ENCODE data around the gene RAB3A. TPM values are rescaled to one million over a fixed set of nuclear protein-coding genes. Genes with fewer than 3 reads are reported as not detected.

Gene RAB3A
- 1.2 and 2.7 TPM in 2 replicates for total RNA-seq (2014; rRNA removed; shearing (Covaris generic))

DNA sequence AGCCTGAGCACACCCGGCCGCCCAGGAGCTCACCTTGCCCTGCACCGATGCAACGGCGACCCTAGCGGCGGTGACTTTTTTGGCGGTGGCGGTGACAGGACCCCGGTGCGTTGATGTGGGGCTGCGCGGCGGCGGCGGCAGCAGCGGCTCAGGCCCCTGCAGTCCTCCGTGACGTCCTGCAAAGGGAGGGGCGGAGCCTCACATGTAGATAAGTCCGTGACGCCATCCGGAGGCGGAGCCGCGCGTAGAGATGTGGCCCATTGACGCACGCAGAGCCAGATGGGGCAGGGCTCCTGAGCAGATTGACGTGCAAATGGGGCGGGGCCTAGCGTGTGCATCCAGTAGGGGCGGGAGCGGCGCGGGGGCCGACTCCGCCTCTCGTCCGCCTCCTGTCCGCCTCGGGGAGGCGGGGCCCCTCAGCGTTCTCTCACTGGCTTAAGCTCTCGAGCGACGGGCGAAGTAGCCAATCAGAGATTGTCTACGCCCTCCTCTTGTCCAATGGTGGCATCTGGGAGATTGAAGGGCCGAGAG lies at the start of gene RAB3A:
Gene RAB3A (minus strand): TSS at position 180 of the 531 bp plus-strand sequence. CDS start 1,302 bp downstream, outside the sequence.
- DNase-seq (ENCODE audit: low spot score): peak; percentile 98

DNA sequence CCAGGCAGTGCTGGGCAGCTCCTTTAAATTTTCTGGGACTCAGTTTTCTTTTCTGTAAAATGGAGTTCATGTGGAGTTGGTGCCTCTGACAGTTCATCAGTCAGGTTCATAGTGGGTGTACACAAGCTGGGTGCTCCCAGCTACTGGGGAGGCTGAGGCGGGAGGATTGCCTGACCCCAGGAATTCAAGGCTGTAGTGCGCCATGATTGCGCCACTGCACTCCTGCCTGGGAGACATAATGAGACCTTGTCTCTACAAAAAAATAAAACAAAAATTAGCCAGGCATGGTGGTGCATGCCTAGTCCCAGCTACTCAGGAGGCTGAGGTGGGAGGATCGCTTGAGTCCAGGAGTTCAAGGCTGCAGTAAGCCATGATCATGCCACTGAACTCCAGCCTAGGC lies 49.3 kb upstream of the RAB3A start:
- no peak for DNase-seq (ENCODE audit: low spot score)

- DNase-seq (ENCODE audit: low spot score): no peak
These were observed 48.5 kb upstream of the RAB3A start for GRCh38 chr19:18252370-18252717.

DNA sequence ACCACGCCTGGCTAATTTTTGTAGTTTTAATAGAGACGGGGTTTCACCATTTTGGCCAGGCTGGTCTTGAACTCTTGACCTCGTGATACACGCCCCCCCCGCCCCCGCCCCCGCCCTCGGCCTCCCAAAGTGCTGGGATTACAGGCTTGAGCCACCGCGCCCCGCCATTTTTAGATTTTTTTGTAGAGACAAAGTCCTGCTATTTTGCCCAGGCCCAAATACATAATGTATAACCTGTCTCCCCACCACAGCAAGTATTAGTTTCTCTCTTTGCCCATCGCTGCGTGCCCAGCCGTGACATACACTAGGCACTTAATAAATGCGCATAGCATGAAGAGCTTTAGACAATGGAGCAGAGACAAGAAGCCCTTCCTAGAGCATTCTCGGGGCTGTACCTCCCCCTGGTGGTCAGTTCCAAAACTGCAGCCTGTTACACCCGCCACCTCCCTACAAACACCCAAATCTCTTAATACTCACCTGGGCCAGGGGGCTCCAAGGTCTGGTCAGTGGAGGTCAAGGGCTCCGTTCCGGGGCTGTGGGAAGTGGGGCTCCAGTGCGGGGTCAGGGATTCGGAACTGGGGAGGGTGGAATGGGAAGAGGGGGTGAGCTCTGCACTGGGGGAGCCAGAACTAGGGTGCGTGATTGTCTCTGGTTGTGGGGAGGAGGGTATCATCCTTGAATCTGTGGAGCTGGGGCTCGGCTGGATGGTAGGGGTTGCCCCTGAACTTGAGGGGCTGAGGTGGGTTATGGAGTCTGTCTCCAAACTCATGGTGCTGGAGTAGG lies 47.9 kb upstream of the RAB3A start:
- DNase-seq (ENCODE audit: low spot score): peak; percentile 86

DNA sequence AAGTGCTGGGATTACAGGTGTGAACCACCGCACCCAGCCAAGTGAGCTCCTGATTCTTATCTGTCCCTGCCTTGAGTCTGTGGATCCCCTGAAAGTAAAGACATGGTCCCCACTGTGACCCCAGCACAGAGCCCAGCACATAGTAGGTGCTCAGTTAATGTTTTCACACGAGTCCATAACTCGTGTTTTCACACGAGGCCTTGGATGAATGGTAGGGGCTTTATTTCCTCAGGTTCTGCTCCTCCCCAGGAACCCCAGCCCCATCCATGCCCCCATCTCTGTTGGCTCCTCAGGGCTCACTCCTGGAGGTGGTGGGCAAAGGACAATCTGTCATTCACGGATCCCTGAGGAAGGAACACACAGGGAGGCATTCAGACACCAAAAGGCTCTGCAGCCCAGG lies 46.0 kb upstream of the RAB3A start:
- DNase-seq (ENCODE audit: low spot score): no peak

GRCh38 chr19:18245297-18245696 lies 41.5 kb upstream of the RAB3A start:
- no peak for DNase-seq (ENCODE audit: low spot score)

DNA sequence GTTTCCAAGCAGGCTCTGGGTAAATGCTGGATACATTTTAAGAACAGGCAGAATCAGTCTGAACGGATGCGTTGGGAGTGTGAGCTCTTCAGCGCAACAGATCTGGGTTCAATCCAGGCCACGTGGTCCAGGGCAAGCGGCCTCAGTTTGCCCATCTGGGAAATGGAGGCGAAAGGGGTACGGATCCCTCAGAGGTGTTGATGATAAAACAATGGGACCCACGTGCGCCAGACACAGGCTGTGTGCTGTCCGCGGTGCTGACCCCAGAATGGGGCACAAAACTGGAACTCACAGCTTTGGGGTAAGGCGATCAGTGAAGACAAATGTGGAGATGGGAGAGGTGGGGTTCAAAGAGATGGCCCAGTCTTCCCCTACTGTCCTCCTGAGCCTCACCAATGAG lies 35.5 kb upstream of the RAB3A start:
- no peak for DNase-seq (ENCODE audit: low spot score)

GRCh38 chr19:18234194-18234593 lies 30.4 kb upstream of the RAB3A start:
- no peak for DNase-seq (ENCODE audit: low spot score)

- DNase-seq (ENCODE audit: low spot score): no peak
These were observed 29.5 kb upstream of the RAB3A start for GRCh38 chr19:18233224-18233825.

- no peak for DNase-seq (ENCODE audit: low spot score)
These were observed 28.8 kb upstream of the RAB3A start for GRCh38 chr19:18232540-18233223.

DNA sequence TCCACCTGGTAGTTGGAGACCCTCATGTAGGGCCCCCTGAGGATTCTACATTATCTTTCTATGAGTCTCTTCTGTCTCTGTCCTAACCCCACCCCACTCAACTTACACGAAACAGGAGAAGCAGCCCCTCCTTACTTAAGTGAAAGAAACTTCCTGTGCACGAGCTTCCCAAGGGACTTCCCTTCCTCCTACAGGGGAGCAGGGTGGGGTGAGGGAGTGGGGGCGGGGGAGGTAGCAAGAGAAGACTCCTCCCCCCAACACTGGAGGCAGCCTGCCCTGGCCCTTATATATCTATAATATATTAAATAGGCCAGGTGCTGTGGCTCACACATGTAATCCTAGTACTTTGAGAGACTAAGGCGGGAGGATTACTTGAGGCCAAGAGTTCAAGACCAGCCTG lies 27.9 kb upstream of the RAB3A start:
- DNase-seq (ENCODE audit: low spot score): no peak

- no peak for DNase-seq (ENCODE audit: low spot score)
These were observed 27.3 kb upstream of the RAB3A start for GRCh38 chr19:18230941-18231734.

- no peak for DNase-seq (ENCODE audit: low spot score)
These were observed 26.1 kb upstream of the RAB3A start for GRCh38 chr19:18229915-18230314.

- DNase-seq (ENCODE audit: low spot score): no peak
These were observed 25.6 kb upstream of the RAB3A start for GRCh38 chr19:18229474-18229873.

DNA sequence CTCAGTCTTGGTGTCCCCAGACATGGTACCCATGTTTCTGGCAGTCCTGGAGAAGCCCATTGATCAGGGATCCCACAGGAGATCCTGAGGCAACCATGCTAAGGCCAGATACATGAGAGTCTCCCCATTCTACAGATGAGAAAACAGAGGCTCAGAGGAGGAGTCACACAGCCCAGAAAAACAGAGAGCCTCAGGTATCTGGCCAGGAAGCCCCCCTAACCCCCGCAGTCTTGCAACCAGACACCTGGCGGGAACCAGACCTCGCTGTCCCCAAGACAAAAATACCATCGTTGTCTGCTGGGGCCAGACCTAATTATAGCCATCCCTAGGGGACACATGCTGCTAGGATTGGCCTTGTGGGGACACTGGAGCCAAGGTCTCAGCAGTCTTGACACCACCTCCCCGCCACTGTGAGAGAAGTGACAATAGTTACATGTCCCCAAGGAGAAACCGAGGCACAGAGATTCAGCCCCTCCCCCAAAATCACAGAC lies 24.0 kb upstream of the RAB3A start:
- DNase-seq (ENCODE audit: low spot score): no peak

- no peak for DNase-seq (ENCODE audit: low spot score)
These were observed 23.3 kb upstream of the RAB3A start for GRCh38 chr19:18226956-18227780.

DNA sequence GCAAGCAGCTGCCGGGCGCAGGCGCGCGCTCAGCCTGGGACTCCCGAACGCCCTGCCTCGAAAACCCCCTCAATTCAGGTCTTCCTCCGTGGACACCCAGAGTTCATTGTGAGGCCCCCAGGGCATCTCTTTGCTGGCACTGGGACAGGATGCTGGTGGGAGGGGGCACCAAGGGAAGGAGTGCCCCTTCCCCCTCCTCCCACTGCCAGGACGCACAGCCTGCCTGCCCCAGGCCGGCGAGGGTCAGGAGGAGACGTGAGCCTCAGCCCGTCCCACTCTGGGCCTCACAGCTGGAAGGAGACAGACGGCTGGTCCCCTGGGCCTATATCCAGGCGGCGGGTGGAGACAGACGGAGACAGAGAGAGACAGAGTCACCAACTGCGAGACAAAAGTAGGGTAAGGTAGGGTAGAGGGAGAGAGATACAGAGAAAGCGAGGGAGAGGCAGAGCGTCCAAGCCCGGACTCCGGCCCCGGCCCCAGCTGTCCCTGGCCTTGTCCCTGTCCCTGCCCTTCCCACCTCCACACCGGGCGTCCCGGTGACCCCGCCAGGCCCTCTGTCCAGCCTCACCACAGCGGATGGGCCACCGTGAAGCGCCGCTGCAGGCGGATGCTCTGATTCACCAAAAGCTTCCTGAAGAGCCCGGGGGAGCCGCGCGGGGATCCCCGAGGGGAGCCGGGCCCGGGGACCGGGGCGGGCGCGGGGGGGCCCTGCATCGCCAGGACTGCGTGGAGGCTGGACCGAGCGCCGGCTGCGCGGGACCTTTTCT lies 22.0 kb upstream of the RAB3A start, which contains the start of gene PDE4C:
Gene PDE4C (minus strand): TSS at position 737 of the 767 bp plus-strand sequence. CDS start 23 bp downstream, at position 714.
- no peak for DNase-seq (ENCODE audit: low spot score)

DNA sequence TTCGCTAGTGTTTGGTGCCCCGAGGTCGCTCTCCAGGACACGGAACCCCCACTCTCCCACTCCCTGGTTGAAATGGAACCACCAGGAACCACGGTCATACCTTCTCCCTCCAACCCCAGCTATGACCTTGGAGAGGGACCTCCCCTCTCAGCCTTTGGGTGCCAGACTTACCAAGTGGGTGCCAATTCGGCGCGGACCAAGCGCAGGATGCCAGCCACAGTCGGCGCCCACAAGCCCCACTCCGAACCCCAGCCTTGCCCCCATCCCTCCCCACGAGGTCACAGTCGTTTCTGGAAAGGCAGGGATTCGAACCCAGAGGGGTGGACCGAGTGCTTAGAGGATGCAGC lies 21.5 kb upstream of the RAB3A start:
- no peak for DNase-seq (ENCODE audit: low spot score)

DNA sequence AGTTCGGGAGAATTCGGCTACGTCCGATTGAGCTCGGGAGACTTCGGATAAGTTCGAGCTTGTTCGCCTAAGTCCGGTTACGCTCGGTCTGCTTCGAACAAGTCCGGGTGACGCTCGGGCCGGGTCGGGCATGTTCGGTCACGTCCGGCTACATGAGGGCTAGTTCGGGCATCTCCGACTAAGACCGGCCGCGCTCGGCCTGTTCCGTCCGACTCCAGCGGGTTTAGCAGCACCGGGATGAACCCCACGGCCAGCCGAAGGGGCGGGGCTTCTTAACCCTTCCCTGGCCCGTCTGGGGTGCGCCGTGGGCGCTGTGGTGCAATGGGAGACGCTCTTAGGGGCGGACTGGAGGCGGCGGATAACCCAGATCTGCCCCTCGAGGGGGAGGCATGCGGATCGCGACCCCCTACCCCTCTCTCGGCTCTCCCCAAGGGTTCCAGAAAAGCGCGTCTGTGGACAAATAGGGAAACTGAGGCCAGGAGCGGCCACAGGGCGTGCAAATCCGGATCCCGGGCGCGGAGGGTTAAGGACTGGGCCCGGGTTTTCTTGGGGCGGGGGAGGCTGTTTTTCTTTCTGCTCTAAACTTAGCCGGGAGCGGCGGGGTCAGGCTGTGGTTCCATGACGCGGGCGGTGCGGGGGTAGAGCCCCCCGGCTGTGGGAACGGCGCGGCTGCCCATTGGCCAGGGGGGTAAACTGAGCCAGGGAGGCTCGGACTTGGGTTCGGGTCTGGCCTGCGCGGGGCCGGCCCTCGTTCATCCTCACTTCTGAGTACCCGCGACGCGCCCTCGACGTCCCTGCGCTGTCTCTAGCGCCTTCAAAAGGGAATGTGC lies 20.9 kb upstream of the RAB3A start:
- peak; percentile 94 for DNase-seq (ENCODE audit: low spot score)

Measured in HT-29 (cell line).